Neural progenitor cell (in vitro differentiated cells): ENCODE results near the gene BARX2.

ENCODE experiments used
- CTCF ChIP-seq: fragments of 200-600 bp; sonication (generic); IDR thresholded peaks from 2 replicates; pipeline ENCODE4 v1.5.1; 2017; ENCODE audit warnings: antibody characterized with exemption, mild to moderate bottlenecking
- EZH2 ChIP-seq: fragments of 200-600 bp; sonication (generic); IDR thresholded peaks from 2 replicates; pipeline ENCODE4 v1.6.1; 2017; ENCODE audit warnings: antibody characterized with exemption, mild to moderate bottlenecking, moderate library complexity

DNA sequence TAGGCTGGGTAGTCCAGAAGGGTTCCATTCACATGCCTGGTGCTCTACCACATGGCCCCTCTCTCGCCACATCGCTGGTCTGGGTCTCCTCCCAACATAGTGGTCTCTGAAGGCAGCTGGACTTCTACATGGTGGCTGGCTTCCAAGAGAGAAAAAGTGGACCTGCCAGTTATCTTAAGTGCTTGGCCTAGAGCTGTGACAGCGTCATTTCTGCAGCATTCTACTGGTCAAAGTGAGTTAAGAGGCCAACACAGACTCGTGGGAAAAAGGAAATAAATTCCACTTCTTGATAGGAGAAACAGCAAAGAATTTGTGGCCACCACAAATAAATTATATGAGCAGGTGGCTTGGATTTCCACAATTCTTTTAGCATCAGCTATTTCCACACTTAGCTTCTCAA, 21.0 kb upstream of the BARX2 start:
- TF ChIP-seq CTCF (no peak), EZH2 (no peak)
